HK-2 (cell line): ENCODE measurements around the gene TUBB3.
"Not testable (repeated sequence)": the region's sequence is repeated elsewhere in the genome, so short reads cannot be mapped to it uniquely, and the experiment has no call there.

ENCODE experiments used
- DNase-seq: peaks from one replicate; pipeline ENCODE4 v3.0.0-alpha.2; 2018; ENCODE audit not compliant: unreplicated experiment

TUBB3 gene

DNA sequence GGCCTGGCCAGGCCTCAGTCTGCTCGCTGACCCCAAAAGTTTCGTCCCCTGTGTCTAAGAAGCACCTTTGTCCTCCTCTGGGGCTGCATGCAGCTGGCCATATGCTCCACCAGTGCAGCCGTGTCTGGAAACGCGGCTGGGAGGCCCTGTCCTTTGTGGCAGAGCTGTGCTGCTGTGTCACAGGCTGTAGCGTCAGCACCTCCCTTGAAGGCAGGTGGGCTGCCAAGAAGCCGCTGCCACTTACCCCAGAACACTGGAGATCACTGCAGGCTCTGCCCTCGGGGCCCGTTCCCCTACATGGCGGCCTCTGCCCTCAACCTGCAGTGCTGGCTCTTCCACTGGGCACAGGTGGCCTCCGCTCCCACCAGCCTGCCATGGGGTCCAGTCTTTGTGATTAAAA, 20.2 kb upstream of the TUBB3 start:
- DNase-seq, result no peak

DNA sequence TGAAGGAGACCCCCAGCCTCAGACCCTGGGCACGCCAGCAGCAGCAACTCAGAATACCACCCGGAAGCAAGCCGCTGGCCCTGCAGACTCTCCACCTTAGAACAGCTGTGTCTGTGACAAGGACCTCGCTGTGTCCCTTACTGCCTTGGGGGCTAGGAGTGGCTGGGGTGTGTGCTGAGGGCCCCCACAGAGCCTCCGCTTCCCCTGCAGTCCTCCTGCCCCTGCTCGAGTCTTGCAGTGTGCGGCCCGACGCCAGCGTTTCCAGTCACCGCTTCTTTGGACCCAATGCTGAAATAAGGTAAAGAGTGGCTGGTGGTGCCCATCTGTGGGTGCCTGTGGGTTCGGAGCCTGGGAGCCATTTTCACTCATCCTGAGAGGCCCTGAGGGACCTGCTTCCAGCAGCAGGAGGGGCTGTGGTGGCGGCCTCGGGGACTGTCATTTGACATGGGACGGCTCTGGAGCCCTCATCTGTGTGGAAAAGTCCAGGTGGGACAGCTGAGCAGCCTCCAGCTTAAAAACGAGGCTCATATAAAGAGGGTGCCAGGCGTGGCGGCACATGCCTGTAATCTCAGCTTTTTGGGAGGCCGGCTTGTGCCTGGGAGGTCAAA, 19.1 kb upstream of the TUBB3 start:
- no peak for DNase-seq

DNA sequence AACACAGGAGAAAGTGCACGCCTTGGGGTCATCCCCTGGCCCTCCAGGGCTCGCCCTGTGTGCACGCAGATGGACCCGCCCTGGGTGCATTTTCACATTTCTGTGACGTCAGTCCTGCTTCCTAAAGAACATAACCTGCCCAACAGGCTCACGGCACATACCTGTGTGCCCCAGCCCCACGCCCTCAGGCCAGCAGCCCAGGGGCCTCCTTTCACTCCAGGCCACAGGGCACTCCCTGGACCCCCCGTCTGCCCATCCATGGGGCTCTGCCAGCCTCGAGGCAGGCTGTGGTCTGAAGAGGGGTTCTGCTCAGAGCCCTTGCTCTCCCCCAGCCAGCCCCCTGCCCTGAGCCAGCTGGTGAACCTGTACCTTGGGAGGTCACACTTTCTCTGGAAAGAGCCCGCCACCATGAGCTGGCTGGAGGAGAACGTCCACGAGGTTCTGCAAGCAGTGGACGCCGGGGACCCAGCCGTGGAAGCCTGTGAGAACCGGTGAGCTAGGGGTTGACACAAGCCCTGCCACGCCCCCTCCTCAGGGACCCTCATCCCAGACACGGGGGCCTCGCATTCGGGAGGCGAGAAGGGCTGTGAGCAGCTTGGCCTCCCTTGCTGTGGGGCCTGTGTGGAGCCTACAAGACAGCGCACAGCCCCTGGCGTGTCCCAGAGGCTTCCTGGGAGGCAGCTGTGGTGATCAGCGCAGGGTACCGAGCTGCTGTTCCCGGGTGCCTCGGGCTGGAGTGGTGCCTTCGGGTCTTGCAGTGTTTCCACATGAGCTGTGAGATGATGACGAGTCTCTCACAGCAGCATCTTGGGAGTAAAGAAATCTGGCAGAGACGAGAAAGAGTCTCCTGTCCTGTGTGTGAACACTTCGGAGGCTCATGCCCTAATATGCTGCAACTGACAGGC, 18.3 kb upstream of the TUBB3 start:
- no peak for DNase-seq

DNA sequence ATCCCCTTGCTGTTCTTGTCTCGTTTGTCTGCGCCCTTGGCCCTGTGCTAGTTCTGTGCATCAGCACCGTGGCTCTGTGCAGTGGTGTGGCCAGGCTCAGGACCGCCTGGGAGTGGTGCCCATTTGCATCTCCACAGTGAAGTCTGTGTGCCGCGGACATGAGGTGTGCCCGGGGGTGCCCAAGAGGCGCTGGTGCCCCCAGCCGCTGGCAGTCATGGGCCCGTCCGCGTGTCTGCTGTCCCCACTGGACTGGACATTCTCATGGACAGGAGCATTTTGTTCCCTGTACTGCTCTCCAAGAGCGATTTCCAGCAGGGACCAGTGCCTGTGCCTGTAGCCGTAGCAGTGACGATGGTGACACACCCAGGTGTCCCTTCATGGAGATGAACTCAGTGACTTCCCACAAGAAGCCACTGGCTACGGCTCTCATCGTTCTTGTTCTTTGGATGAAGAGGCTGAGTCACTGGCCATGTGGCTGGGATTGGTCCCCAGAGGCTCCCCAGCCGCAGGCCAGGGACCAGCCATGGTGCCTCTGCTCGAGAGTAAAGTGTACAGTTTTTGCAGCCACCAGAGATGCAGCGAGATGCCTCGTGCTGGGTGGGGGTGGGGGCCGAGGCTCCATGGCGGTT, 17.5 kb upstream of the TUBB3 start:
- no peak for DNase-seq

DNA sequence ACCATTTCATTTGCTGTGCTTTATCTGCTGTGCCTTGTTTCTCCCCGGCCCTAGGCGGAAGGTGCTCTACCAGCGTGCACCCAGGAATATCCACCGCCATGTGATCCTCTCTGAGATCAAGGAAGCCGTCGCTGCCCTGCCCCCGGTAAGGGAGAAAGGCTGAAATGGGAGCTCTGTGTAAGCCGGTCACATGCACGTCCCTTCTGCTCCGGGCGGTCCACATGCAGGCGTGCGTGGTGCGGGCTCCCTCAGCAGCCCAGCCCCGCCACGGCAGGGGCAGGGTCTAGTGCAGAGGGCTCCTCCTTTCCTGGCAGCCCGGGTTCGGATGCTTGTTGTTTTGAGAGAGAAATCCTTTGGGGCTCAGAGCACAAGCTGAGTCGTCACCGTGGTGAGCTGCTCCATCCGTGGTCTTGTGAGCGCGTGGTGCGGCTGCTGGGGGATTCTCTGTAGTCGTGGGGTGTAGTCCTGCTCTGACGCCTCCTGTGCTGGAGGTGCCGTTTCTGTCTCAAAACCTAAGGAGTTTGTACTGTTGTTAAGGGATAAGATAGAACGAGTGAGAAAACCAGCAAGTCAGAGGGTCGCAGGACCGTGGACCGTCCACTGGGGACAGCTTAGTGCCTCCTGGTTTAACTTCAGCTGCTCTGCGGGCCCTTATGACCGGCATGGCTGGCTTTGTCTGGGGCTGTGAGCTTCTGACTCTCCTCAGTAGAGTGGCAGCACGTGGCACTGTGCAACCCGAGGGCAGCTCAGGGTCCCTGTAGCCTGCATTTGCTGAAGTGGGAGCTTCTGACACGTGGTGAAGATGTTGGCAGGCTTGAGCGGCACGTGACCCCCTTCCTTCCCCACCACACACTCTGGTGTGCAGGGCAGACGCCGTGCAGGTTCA, 16.8 kb upstream of the TUBB3 start:
- no peak for DNase-seq

DNA sequence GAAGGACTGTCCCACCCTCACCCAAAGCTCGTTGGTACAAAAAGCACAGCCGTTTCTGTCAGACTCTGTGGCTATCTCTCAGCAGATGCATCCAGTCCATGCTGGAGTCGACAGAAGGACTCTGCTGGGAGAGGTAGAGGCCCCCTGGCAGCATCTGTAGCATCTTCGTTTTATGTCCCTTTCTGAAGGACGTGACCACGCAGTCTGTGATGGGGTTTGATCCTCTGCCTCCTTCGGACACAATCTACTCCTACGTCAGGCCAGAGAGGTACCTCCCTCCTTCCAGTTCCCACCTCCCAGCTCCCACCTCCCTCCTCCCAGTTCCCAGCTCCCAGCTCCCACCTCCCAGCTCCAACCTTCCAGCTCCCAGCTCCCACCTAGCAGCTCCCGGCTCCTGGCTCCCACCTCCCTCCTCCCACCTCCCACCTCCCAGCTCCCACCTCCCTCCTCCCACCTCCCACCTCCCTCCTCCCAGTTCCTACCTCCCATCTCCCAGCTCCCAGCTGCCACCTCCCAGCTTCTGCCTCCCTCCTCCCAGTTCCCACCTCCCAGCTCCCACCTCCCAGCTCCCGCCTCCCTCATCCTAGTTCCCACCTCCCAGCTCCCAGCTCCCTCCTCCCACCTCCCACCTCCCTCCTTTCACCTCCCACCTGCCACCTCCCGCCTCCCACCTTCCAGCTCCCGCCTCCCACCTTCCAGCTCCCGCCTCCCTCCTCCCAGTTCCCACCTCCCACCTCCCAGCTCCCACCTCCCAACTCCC, 15.9 kb upstream of the TUBB3 start:
- DNase-seq, result no peak

DNA sequence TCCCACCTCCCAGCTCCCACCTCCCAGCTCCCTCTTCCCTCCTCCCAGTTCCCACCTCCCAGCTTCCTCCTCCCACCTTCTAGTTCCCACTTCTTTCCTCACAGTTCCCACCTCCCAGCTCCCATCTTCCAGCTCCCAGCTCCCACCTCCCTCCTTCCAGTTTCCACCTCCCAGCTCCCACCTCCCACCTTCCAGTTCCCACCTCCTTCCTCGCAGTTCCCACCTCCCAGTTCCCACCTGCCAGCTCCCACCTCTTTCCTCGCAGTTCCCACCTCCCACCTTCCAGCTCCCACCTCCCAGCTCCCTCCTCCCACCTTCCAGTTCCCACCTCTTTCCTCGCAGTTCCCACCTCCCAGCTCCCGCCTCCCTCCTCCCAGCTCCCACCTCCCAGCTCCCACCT, 14.9 kb upstream of the TUBB3 start:
- no peak for DNase-seq

DNA sequence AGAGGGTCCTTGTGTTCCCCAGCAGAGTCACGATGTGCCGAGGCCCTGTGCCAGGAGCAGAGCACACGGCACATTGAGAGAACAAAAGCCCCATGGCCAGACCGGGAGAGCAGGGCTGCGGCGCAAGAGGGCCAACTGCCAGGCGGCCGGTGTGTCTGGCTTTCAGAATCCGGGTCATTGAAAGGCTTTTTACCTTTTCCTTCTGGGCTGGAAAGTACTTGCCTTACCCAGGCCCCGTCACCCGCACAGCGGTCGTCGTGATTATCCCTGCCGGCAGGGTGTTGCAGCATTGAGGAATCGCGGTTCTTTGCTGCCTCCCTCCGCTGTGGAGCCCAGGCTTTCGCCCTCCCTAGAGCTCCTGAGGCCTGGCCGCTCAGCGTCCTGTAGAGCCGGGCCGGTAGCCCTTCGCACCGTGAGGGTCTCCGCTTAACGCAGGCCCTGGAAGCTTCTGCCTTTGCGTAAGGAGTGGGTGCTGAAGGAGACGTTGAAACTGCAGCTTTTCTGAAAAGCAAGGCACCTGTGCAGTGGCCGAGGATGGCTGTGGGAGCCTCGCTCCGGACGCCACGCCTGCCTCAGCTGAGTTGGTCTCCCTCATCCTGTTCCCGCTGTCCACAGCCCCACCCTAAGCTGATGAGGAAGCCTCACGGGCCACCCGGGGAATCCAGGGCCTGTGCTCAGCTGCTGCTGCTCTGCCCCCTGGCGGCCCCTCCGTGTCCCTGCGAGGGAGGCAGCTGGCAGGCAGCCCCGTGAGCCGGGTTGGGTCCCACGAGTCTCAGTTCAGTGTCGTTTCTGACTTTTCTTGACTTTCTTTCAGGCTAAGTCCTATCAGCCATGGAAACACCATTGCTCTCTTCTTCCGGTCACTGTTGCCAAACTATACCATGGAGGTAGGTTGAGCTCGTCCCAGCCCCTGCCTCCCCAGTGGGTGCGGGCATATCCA, 13.1 kb upstream of the TUBB3 start:
- DNase-seq, result peak; percentile 55

DNA sequence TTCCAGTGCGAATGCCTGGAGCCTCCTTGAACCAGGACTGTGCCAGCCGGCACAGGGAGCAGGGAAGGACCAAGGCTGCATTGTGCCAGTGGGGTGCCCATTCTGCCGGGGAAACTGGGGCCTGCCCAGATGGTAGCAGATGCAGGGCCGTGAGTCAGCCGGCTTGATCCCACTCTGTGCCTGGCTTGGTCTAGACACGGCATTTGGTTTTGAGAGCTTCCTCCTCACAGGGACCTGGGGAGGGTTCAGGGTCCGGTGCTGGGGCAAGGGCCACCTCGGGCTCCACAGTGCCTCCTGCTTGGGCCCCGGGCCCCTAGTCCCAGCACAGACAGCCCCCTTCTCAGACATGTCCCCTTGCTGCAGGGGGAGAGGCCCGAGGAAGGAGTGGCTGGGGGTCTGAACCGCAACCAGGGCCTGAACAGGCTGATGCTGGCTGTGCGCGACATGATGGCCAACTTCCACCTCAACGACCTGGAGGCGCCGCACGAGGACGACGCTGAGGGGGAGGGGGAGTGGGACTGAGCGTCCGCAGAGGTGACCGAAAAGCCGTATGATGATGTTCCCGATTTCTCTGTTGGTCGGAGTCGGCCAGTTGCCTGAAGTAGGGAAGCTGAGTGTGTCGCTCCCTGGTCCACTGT, 12.3 kb upstream of the TUBB3 start:
- no peak for DNase-seq

DNA sequence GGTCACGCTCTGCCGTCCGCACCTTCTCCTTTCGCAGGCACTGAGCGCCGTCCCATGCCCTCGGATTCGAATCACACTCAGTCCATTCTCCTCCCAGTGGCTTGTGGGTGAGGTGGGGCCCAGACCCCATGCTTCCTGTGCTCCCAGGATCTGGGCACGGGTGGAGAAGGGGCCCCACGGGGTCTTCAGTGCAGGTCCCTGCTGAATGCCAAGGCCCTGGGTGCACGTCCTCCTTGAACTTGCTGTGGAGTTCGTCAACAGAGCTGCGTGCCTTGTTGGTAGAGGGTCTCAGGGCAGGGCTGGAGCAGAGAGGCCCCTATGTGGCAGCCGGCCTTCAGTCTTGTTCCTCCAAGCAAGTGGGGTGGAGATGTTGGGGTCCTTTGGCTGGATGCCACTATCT, 11.8 kb upstream of the TUBB3 start:
- no peak for DNase-seq

DNA sequence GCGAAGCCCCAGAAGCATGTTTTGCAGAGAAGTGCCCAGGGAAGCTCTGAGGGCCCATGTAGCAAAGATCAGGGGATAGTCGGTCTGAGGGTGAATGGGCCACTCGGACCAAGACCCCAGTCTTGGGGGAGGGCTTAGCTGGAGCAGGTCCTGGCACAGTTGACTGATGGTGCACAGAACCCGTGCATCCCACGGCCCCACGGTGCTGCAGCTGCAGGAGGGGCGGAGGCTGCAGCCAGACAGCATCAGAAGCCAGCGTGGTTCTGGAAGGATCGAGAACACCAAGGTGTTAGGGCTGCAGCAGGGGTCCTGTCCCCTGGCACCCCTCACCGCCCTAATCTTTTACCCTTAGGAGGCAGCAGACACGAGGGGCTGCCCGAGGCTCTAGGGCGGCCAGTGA, 11.0 kb upstream of the TUBB3 start:
- DNase-seq, result no peak

DNA sequence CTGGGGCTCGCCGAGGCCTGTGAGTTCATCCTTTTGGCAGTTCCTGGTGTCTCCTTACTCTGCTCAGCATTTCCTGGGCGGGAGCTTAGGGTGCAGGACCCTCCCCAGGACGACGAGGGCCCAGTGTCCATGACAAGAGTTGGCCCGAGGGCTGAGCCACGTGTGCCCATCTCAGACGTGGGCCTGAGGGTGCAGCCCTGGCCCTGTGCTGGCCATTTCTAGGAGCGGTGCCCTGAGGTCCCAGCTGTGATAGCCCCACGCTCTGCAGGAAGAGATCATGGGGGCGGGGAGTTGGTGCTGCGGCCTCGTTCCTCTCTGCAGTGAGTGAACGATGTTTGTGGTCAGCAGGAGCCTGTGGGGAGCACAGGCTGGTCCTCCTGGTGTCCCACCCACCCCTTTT, 10.5 kb upstream of the TUBB3 start:
- DNase-seq, result no peak

DNA sequence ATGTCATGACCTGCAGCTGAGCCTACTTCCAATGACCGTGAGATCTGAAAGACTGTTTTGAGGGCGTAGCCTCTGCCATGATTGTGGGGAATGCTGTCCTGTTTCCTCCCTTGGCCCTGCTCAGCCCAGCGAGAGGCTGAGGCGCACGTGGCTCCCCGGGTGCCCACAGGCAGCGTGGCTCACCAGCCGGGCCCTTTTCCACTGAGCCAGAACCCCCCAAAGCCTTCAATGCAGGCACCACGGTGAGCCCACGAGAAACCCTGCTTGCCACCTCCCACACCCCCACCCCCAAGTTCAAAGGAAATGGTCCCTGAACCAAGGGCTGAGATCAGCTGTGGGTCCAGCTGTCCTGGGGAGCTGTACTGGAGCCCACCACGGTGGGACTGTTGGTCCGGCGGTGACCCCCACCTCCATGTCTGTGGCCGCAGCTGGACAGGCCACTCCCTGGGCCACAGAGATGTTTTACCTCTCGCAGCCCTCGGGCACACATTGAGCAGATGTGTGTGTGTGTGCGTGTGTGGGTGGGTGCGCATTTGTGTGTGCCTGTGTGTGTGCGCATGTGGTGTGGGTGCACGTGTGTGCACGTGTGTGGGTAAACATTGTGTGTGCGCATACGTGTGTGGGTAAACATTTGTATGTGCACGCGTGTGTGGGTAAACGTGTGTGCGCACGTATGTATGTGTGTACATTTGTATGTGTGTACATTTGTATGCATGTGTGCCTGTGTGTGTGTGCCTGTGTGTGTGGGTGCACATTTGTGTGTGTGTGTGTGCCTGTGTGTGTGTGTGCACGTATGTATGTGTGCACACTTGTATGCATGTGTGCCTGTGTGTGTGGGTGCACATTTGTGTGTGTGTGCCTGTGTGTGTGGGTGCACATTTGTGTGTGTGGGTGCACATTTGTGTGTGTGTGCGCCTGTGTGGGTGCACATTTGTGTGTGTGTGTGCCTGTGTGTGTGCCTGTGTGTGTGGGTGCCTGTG, 9.4 kb upstream of the TUBB3 start:
- DNase-seq, result no peak

DNA sequence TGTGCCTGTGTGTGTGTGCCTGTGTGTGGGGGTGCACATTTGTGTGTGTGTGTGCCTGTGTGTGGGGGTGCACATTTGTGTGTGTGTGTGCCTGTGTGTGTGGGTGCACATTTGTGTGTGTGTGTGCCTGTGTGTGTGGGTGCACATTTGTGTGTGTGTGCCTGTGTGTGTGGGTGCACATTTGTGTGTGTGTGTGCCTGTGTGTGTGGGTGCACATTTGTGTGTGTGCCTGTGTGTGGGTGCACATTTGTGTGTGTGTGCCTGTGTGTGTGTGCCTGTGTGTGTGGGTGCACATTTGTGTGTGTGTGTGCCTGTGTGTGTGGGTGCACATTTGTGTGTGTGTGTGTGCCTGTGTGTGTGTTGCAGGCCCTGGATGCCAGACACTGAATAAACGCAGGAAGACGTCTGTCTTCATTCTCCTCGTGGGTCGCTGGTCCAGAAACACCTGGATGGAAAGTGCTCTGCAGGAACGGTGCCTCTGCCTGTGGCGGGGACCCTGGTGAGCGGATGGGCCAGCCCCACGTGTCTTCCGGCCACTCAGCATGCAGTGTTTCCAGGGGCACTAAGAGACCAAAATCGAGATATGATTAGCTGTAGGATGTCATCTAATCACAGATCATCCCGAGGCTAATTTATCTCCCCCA, 8.4 kb upstream of the TUBB3 start:
- not testable (repeated sequence) for DNase-seq

DNA sequence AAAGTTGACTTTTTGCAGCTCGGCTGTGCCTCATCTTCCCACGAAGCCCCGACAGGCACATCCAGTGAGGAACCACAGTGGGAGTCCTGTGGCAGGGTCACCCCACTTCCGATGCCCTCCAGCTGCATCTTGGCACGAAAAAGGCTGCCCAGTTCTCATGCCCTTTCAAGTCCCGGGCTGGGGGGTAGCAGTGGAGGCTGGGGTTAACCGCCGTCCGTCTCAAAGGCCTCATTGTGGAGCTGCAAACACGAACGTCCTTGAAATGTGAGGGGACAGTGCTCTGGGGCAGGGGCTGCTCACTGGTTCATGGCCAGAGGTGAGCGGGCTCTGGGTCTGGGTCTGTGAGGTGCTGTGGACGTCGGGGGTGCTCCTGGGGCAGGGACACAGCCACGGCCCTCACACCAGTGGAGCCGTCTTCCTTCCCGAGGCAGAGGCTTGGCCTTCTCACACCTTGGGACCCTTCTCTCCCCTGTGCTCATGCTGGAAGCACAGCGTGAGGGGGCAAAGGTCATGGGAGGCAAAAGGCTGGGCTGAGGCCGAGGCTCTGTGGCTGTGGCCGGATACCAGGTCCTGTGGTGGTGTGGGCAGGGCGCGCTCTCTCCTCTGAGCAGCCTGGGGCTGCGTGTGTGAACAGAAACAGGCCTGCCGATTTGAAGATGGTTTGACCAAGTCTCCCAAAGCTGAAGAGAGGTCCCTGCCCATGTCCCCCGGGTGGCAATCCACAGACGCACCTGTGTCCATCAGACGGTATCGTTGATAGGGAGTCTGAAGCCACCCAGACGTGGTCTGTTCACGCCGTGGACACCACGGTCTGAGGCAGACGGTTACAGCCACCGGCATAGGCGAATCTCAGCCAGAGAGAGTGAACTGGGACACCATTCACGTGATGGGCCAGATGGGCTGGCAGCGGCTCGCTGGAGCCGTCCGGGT, 7.6 kb upstream of the TUBB3 start:
- no peak for DNase-seq

DNA sequence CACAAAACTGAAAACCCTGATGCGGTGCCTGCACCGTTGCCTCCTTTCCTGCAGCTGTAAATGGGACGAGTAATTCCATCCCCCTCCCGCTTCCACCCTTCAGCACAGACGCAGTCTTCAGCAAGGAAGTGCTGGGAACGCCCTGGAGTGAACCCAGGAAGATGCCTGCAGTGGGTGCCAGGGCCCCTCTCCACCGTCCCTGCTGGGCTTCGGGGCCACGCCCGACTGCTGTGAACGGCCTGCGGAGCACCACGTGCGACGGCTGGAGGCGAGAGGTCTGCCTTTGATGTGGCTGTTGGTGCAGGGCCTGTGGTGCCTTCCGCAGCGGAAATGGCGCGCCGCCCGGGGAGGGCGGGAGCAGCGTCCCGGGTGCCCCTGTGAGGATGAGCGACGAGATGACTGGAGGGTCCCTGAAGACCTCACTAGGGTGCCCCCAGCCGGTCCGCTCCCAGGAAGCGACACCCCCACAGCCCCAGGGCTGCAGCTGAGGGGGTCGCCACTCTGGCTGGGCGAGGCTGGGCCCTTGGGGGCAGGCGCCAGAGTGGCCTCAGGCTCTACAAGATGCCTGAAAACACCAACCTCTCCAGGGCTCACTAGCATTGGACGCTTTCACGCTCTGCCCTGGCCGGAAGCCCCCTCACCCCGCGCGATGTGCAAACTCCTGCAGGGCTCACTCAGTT, 5.2 kb upstream of the TUBB3 start:
- peak; percentile 96 for DNase-seq
